CD4-positive, alpha-beta T cell (primary cell): ENCODE measurements around the gene ABCA5. TPM values are rescaled to one million over a fixed set of nuclear protein-coding genes. Genes with fewer than 3 reads are reported as not detected.
"Not testable (repeated sequence)": the region's sequence is repeated elsewhere in the genome, so short reads cannot be mapped to it uniquely, and the experiment has no call there.

ENCODE experiments used
- ATAC-seq: fragments of 200-7000 bp; cut with Tn5 transposase; one replicate; pipeline ENCODE4 v1.10.0; 2022; ENCODE audit warnings: mild to moderate bottlenecking; ENCODE audit not compliant: poor library complexity
- CTCF ChIA-PET: fragments of 350-600 bp; sonication (Branson Sonifier 250); formaldehyde crosslinking; loops from one replicate; lab custom pipeline; 2021; ENCODE audit warnings: antibody characterized with exemption, inconsistent platforms; lab: Charles Lee
- POLR2A ChIA-PET: fragments of 350-600 bp; sonication (Branson Sonifier 250); formaldehyde crosslinking; loops from one replicate; lab custom pipeline; 2021; ENCODE audit warnings: antibody characterized with exemption, inconsistent platforms; lab: Charles Lee
- DNase-seq, 14 experiments: peaks; one replicate each; pipeline ENCODE4 v3.0.0-alpha.2; 2013 to 2020; ENCODE audit warnings: mixed read lengths in 2 of 14
- H3K27ac ChIP-seq, 2 donors: one replicate each; pipeline versions ENCODE4 v1.5.1 to v1.7.0; 2013; ENCODE audit warnings: low read length in 2 of 2, low read depth in 1 of 2, mild to moderate bottlenecking in 1 of 2
- H3K27me3 ChIP-seq, 2 experiments: 1 replicate in 1 of 2; 2 replicates in 1 of 2; pipeline versions ENCODE4 v1.6.1 to v1.7.0; 2013; ENCODE audit warnings: low read length in 2 of 2, control low read depth in 1 of 2, mild to moderate bottlenecking in 1 of 2, moderate library complexity in 1 of 2; ENCODE audit not compliant: insufficient read depth in 2 of 2, control insufficient read depth in 1 of 2
- H3K36me3 ChIP-seq: one replicate; pipeline ENCODE4 v1.6.1; 2013; ENCODE audit warnings: low read length, control low read depth; ENCODE audit not compliant: insufficient read depth
- H3K4me1 ChIP-seq: one replicate; pipeline ENCODE4 v1.6.1; 2013; ENCODE audit warnings: low read length, control low read depth; ENCODE audit not compliant: insufficient read depth
- H3K4me3 ChIP-seq: one replicate; pipeline ENCODE4 v1.5.1; 2013; ENCODE audit warnings: mild to moderate bottlenecking, low read length, moderate library complexity
- H3K9me3 ChIP-seq, 2 experiments: 1 replicate in 1 of 2; 2 replicates in 1 of 2; pipeline versions ENCODE4 v1.6.1 to v1.7.0; 2013; ENCODE audit warnings: low read length in 2 of 2, mild to moderate bottlenecking in 2 of 2, control low read depth in 1 of 2, moderate library complexity in 1 of 2; ENCODE audit not compliant: control insufficient read depth in 1 of 2, insufficient read depth in 1 of 2
- H3K27ac Mint-ChIP-seq: one replicate; pipeline ENCODE4 v1.8.0; 2020; ENCODE audit warnings: mixed read lengths
- H3K27me3 Mint-ChIP-seq: one replicate; pipeline ENCODE4 v1.8.0; 2021; ENCODE audit warnings: mixed read lengths
- H3K36me3 Mint-ChIP-seq: one replicate; pipeline ENCODE4 v1.8.0; 2021; ENCODE audit warnings: low read depth, mixed read lengths
- H3K4me1 Mint-ChIP-seq: one replicate; pipeline ENCODE4 v1.8.0; 2021; ENCODE audit warnings: low read depth, mixed read lengths
- H3K4me3 Mint-ChIP-seq: one replicate; pipeline ENCODE4 v1.8.0; 2020; ENCODE audit warnings: mild to moderate bottlenecking, mixed read lengths
- H3K9me3 Mint-ChIP-seq: one replicate; pipeline ENCODE4 v1.8.0; 2020; ENCODE audit warnings: mixed read lengths
- CTCF ChIP-seq: fragments of 200-600 bp; IDR thresholded peaks from one replicate; pipeline ENCODE4 v1.8.0; 2022; ENCODE audit warnings: antibody characterized with exemption, mild to moderate bottlenecking
- intact Hi-C, 2 experiments: fragments of 100-400 bp; cut with DNase I in 1 of 2; cut with micrococcal nuclease in 1 of 2; formaldehyde crosslinking; loops; one replicate each; pipeline versions ENCODE4 v1.15.1 to v1.9.0; 2023 to 2025; cut with DNase I, micrococcal nuclease
- total RNA-seq, 174 experiments: library from RNA in 2 of 174; stranded (reverse) in 2 of 174; gene quantifications; one replicate each; pipeline ENCODE4 v1.2.3 and lab custom pipeline; 2021 to 2026

Gene ABCA5
- total RNA-seq, 2 experiments from 2014 or later: 33.4 to 34.9 TPM

GRCh38 chr17:69198238-69198637, 128.7 kb downstream of the ABCA5 start:
- H3K4me1 ChIP-seq: no peaks in the 10 kb centered on the region
- H3K27me3 Mint-ChIP-seq: no peaks in the 10 kb centered on the region
- no peak overlapping the region for H3K4me3 Mint-ChIP-seq
- no peak overlapping the region for H3K27ac Mint-ChIP-seq
- peaks cover 3% of the 10 kb centered on the region for H3K9me3 Mint-ChIP-seq
- peaks cover 0 to 7% of the 10 kb centered on the region in 2 experiments for H3K9me3 ChIP-seq
- no peak overlapping the region for H3K27ac ChIP-seq
- no peak for TF ChIP-seq CTCF
- no peaks in the 10 kb centered on the region for H3K27me3 ChIP-seq
- H3K4me3 ChIP-seq: no peak overlapping the region
- ATAC-seq: no peak
- no peaks in the 10 kb centered on the region for H3K36me3 ChIP-seq
- no peak for DNase-seq
- intact Hi-C loops: no loop called here
- ChIA-PET POLR2A (no interaction called here), CTCF (no interaction called here)
- H3K36me3 Mint-ChIP-seq: no peaks in the 10 kb centered on the region
- no peaks in the 10 kb centered on the region for H3K4me1 Mint-ChIP-seq

DNA sequence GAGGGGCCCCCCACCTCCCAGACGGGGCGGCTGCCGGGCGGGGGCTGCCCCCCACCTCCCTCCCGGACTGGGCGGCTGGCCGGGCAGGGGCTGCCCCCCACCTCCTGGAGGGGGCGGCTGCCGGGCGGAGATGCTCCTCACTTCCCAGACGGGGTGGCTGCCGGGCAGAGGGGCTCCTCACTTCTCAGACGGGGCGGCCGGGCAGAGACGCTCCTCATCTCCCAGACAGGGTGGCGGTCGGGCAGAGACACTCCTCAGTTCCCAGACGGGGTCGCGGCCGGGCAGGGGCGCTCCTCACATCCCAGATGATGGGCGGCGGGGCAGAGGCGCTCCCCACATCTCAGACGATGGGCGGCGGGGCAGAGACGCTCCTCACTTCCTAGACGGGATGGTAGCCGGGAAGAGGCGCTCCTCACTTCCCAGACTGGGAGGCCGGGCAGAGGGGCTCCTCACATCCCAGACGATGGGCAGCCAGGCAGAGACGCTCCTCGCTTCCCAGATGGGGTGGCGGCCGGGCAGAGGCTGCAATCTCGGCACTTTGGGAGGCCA, 130.8 kb downstream of the ABCA5 start:
- H3K4me1 ChIP-seq, H3K4me1 Mint-ChIP-seq, H3K27ac Mint-ChIP-seq, H3K27me3 Mint-ChIP-seq, CTCF ChIA-PET, H3K9me3 ChIP-seq, DNase-seq, H3K4me3 ChIP-seq, POLR2A ChIA-PET, ATAC-seq, H3K9me3 Mint-ChIP-seq, intact Hi-C loops, H3K36me3 ChIP-seq, H3K4me3 Mint-ChIP-seq, H3K27me3 ChIP-seq, H3K27ac ChIP-seq, H3K36me3 Mint-ChIP-seq: not testable (repeated sequence)

Other genes starting within 250 kb of the ABCA5 start
- gene ABCA6, start 185.2 kb downstream of the ABCA5 start, total RNA-seq: under 1 TPM; 0.22 to 0.25 TPM
- gene ABCA10, start 98.3 kb downstream of the ABCA5 start, total RNA-seq: 1 to 10 TPM in 1 of 2 experiments, under 1 TPM in 1; 0.77 to 1.5 TPM
- 10 to 100 TPM; 14.0 to 14.6 TPM for gene MAP2K6, start 87.6 kb upstream of the ABCA5 start, total RNA-seq